Measurements from ENCODE around the gene SCYL1. TPM values are rescaled to one million over a fixed set of nuclear protein-coding genes. Genes with fewer than 3 reads are reported as not detected.

The SCYL1 gene
- total and polyA plus RNA-seq, 2 experiments from 2014 or later = 52.7 to 66.1 TPM

GRCh38 chr11:65537296-65537597 is 12.4 kb downstream of the SCYL1 start (continued):
- no peak for TF ChIP-seq ZNF462 (CRISPR knock-in tag; IDR thresholded peaks at IDR 0.05)

GRCh38 chr11:65537620-65538231 is 12.8 kb downstream of the SCYL1 start:
- no peak for DNase-seq (ENCODE audit: low spot score)
- Histone ChIP-seq H2AFZ (no peak overlapping the region), H3K4me2 (no peak overlapping the region), H3K79me2 (replicated peaks; ENCODE audit: insufficient read depth) (no peaks in the 10 kb centered on the region), H4K20me1 (replicated peaks; ENCODE audit: insufficient read depth) (no peaks in the 10 kb centered on the region; the same call in 1 of the 2 replicates), H3F3A (replicated peaks; ENCODE audit: low read depth) (peaks cover 33% of the 10 kb centered on the region; the same call in 1 of the 2 replicates), H3K36me3 (ENCODE audit: insufficient read depth) (no peaks in the 10 kb centered on the region; the same call in 1 of the 2 replicates), H3K27ac (ENCODE audit: low read depth) (no peak overlapping the region), H3K4me3 (no peak overlapping the region), H3K9me2 (ENCODE audit: insufficient read depth) (no peaks in the 10 kb centered on the region), H3K4me1 (ENCODE audit: insufficient read depth) (peaks cover 5% of the 10 kb centered on the region; the same call in 1 of the 2 replicates), H3K27me3 (ENCODE audit: insufficient read depth) (peaks cover 27% of the 10 kb centered on the region)
- Mint-ChIP-seq H3K4me3 (peak overlapping the region; percentile 44; the same call in 1 of the 3 replicates), H3K27ac (no peak overlapping the region), H3K4me1 (0 out of 3 replicates have a peak, but pooled peaks cover 2% of the 10 kb centered on the region), H3K36me3 (ENCODE audit: low read depth) (peaks cover 7% of the 10 kb centered on the region), H3K9me3 (no peaks in the 10 kb centered on the region), H3K27me3 (ENCODE audit: insufficient read depth, low read depth, poor library complexity) (peaks cover 20% of the 10 kb centered on the region)
- no peak for ATAC-seq
- TF ChIP-seq STAT1 (IDR thresholded peaks at IDR 0.05; ENCODE audit: unreplicated experiment) = no peak
- no peak for TF ChIP-seq CTCF (conservative IDR thresholded peaks at IDR 0.05; ENCODE audit: low read depth in 2 of 2)
- TF ChIP-seq ZNF462 (CRISPR knock-in tag; IDR thresholded peaks at IDR 0.05) = no peak
- no peak for TF ChIP-seq EZH2 (IDR thresholded peaks at IDR 0.05; ENCODE audit: low read depth, unreplicated experiment)
- TF ChIP-seq JUNB (IDR thresholded peaks at IDR 0.05; ENCODE audit: unreplicated experiment) = no peak
- no peak for TF ChIP-seq ZNF331 (CRISPR knock-in tag; IDR thresholded peaks at IDR 0.05; ENCODE audit: low read depth)
